K562 (cell line): ENCODE results near the gene ARHGEF1. TPM values are rescaled to one million over a fixed set of nuclear protein-coding genes. Genes with fewer than 3 reads are reported as not detected.
A peak's percentile ranks its signal among the peaks of the same experiment; 100 is the strongest.

Experiments
- ATAC-seq: fragments of 200-7000 bp; cut with Tn5 transposase; 3 replicates; pipeline ENCODE4 v1.9.1; 2020; ENCODE audit warnings: moderate library complexity
- BruUV-seq: library from RNA; stranded (reverse); fragments of 400-500 nt; replicated peaks from 2 replicates; lab custom pipeline; 2021; lab: Mats Ljungman, UMichigan
- CTCF ChIA-PET: fragments of 300-600 bp; formaldehyde crosslinking; extraction: SDS; loops from one replicate; lab custom pipeline; 2021; ENCODE audit warnings: low intra/inter-chr PET ratio; lab: Yijun Ruan, JAX
- POLR2A ChIA-PET: fragments of 300-600, 350-650 bp; sonication (Branson Sonifier 250); formaldehyde crosslinking; extraction: SDS; loops from one replicate; lab custom pipeline; 2021; ENCODE audit warnings: antibody characterized with exemption, inconsistent platforms; lab: Yijun Ruan, JAX
- DNase-seq, 4 experiments: peaks; one replicate each; pipeline versions ENCODE4 v3.0.0 to v3.0.0-alpha.2; 2011 to 2018; ENCODE audit warnings: low spot score in 3 of 4, mixed read lengths in 3 of 4; ENCODE audit errors: extremely low read depth in 1 of 4
- FAIRE-seq: peaks from 2 replicates; lab custom pipeline; 2011; peaks lifted over from hg19 to GRCh38; lab: Jason Lieb, UNC
- H2AFZ ChIP-seq: 2 replicates; pipeline ENCODE4 v1.6.0; 2011; ENCODE audit warnings: low read depth, low read length, control low read depth, inconsistent platforms
- H3K27ac ChIP-seq: fragments of 200-600 bp; 3 replicates; pipeline ENCODE4 v1.8.0; 2011; ENCODE audit warnings: low read depth, mild to moderate bottlenecking, control low read depth, inconsistent platforms, low read length, moderate library complexity, mixed read lengths; ENCODE audit errors: extremely low read depth
- H3K27me3 ChIP-seq, 2 experiments: fragments of 300-600 bp in 1 of 2; 2 replicates in 1 of 2; 3 replicates in 1 of 2; pipeline versions ENCODE4 v1.6.0 to v1.8.0; 2011; ENCODE audit warnings: inconsistent platforms in 2 of 2, low read length in 2 of 2, mild to moderate bottlenecking in 1 of 2, mixed read lengths in 1 of 2, moderate library complexity in 1 of 2; ENCODE audit not compliant: control insufficient read depth in 2 of 2, insufficient read depth in 2 of 2
- H3K36me3 ChIP-seq: fragments of 300-600 bp; 3 replicates; pipeline ENCODE4 v1.8.0; 2011; ENCODE audit warnings: mild to moderate bottlenecking, low read length, inconsistent platforms; ENCODE audit not compliant: control insufficient read depth, insufficient read depth
- H3K4me1 ChIP-seq, 2 experiments: fragments of 200-600 bp in 1 of 2; replicated peaks in 1 of 2; 2 replicates in 1 of 2; 3 replicates in 1 of 2; pipeline versions ENCODE4 v1.5.1 to v1.8.0; 2011; ENCODE audit warnings: inconsistent platforms in 2 of 2, low read length in 2 of 2, mild to moderate bottlenecking in 1 of 2, mixed read lengths in 1 of 2, moderate library complexity in 1 of 2; ENCODE audit not compliant: control insufficient read depth in 2 of 2, insufficient read depth in 2 of 2
- H3K4me2 ChIP-seq: 2 replicates; pipeline ENCODE4 v1.6.1; 2011; ENCODE audit warnings: low read length, control low read depth, inconsistent platforms, mixed read lengths; ENCODE audit not compliant: insufficient read depth
- H3K4me3 ChIP-seq: fragments of 200-600 bp; sonication (generic), shearing (Covaris generic); 2 replicates; pipeline ENCODE4 v1.5.1; 2016; ENCODE audit warnings: control low read depth, inconsistent platforms
- H3K79me2 ChIP-seq: fragments of 200-600 bp; 3 replicates; pipeline ENCODE4 v1.8.0; 2011; ENCODE audit warnings: low read length, inconsistent platforms; ENCODE audit not compliant: control insufficient read depth, insufficient read depth
- H3K9ac ChIP-seq, 2 experiments: 2 replicates each; pipeline versions ENCODE4 v1.6.0 to v1.6.1; 2011; ENCODE audit warnings: low read depth in 2 of 2, low read length in 2 of 2, control low read depth in 1 of 2, inconsistent platforms in 1 of 2, mild to moderate bottlenecking in 1 of 2, mixed read lengths in 1 of 2; ENCODE audit not compliant: insufficient read depth in 1 of 2
- H3K9me1 ChIP-seq: one replicate; pipeline ENCODE4 v1.6.0; 2011; ENCODE audit warnings: inconsistent platforms, mild to moderate bottlenecking, low read length, moderate library complexity; ENCODE audit not compliant: control insufficient read depth, insufficient read depth
- H3K9me3 ChIP-seq: replicated peaks from 2 replicates; pipeline ENCODE4 v1.5.1; 2011; ENCODE audit warnings: low read depth, low read length, inconsistent platforms; ENCODE audit not compliant: control insufficient read depth, insufficient read depth
- H4K20me1 ChIP-seq: replicated peaks from 2 replicates; pipeline ENCODE4 v1.6.1; 2011; ENCODE audit warnings: low read length, inconsistent platforms, mixed read lengths; ENCODE audit not compliant: control insufficient read depth, insufficient read depth
- BCOR ChIP-seq: fragments of 450-650 bp; IDR thresholded peaks from 2 replicates; pipeline ENCODE4 v1.6.1; 2016
- CUX1 ChIP-seq: fragments of 200-800 bp; sonication (Bioruptor generic); IDR thresholded peaks from 2 replicates; pipeline ENCODE4 v1.6.1; 2016; ENCODE audit warnings: missing genetic modification characterization, missing compliant biosample characterization
- EGR1 ChIP-seq: fragments of 450-650 bp; conservative IDR thresholded peaks from 2 replicates; pipeline ENCODE4 v1.6.1; 2017; ENCODE audit warnings: mild to moderate bottlenecking
- ELK1 ChIP-seq: sonication (generic); formaldehyde crosslinking; IDR thresholded peaks from 2 replicates; pipeline ENCODE4 v1.8.1; 2022; ENCODE audit warnings: missing genetic modification reagents
- HDAC1 ChIP-seq, 2 experiments: fragments of 450-650 bp; IDR thresholded peaks; 2 replicates each; pipeline ENCODE4 v1.6.1; 2016 to 2017; ENCODE audit warnings: inconsistent platforms in 1 of 2, mild to moderate bottlenecking in 1 of 2, moderate library complexity in 1 of 2
- HDAC2 ChIP-seq: fragments of 450-650 bp; IDR thresholded peaks from 2 replicates; pipeline ENCODE4 v1.6.1; 2016; ENCODE audit warnings: mild to moderate bottlenecking
- KDM1A ChIP-seq, 2 experiments: fragments of 450-650 bp; IDR thresholded peaks; 2 replicates each; pipeline ENCODE4 v1.6.1; 2016; ENCODE audit warnings: mild to moderate bottlenecking in 2 of 2
- MECOM ChIP-seq: fragments of 250-450 bp; sonication (Bioruptor Pico); IDR thresholded peaks from 2 replicates; pipeline ENCODE4 v1.8.0; 2022; ENCODE audit warnings: inconsistent platforms
- PHF21A ChIP-seq: fragments of 450-650 bp; IDR thresholded peaks from 2 replicates; pipeline ENCODE4 v1.6.1; 2017; ENCODE audit warnings: low read depth, borderline replicate concordance
- RB1 ChIP-seq: fragments of 450-650 bp; IDR thresholded peaks from 2 replicates; pipeline ENCODE4 v1.6.1; 2017; ENCODE audit warnings: low read depth, mild to moderate bottlenecking
- RCOR1 ChIP-seq, 2 experiments: IDR thresholded peaks; 2 replicates each; pipeline ENCODE4 v1.6.1; 2012; ENCODE audit warnings: low read depth in 2 of 2, low read length in 2 of 2, borderline replicate concordance in 1 of 2, improper control_type of control experiment in 1 of 2
- TRIM24 ChIP-seq, 2 experiments: fragments of 450-650 bp; IDR thresholded peaks; 2 replicates each; pipeline ENCODE4 v1.6.1; 2016
- WGBS: fragments of 100-300 bp; shearing (Covaris generic); methylation state at CpG from one replicate; pipeline ENCODE4 v1.1.6; 2016; ENCODE audit warnings: low coverage, mixed read lengths; ENCODE audit not compliant: insufficient coverage; ENCODE audit errors: missing lambda C conversion rate; 5-methylcytosine and 5-hydroxymethylcytosine counted together
- in situ Hi-C: fragments of 300-500 bp; cut with MboI; formaldehyde crosslinking; loops from 4 replicates; pipeline ENCODE4 v1.15.0; 2018; ENCODE audit warnings: inconsistent platforms, mixed read lengths
- intact Hi-C: fragments of 100-400 bp; cut with micrococcal nuclease; formaldehyde crosslinking; loops from 2 replicates; pipeline ENCODE4 v1.14.2; 2022
- polyA plus RNA-seq, 8 experiments: library from polyadenylated mRNA; depleted of rRNA in 4 of 8; stranded (reverse) in 5 of 8; unstranded in 3 of 8; fragments of >200 nt; fragmentation: Nextera tagmentation in 2 of 8; fragmentation: Illumina TruSeq in 1 of 8; extraction: Ambion mirVana in 2 of 8; extraction: Trizol in 1 of 8; gene quantifications; 2 replicates each; pipeline versions ENCODE4 v1.2.1 to v1.2.3, GENCODE V29; 2011 to 2014; ENCODE audit warnings: inconsistent platforms in 1 of 8, missing spikeins in 1 of 8
- total RNA-seq, 7 experiments: library from RNA; depleted of rRNA in 6 of 7; stranded (reverse); fragments of >200 nt in 6 of 7; fragmentation: Illumina TruSeq in 2 of 7; extraction: Trizol in 2 of 7; gene quantifications; 2 replicates each; pipeline versions ENCODE4 v1.2.1 to v1.2.3, GENCODE V29; 2011 to 2021; ENCODE audit warnings: low replicate concordance in 1 of 7

Gene ARHGEF1
- total and polyA plus RNA-seq, 9 of the 15 experiments (the other 6 are each of a cell fraction or from before 2014, with no cell fraction given) = 1.9 to 149 (median 29.8) TPM

- TF ChIP-seq BCOR = peak; percentile 83
- TF ChIP-seq HDAC1 (IDR thresholded peaks at IDR 0.05) = peak in 1 of 2 experiments; percentile 31; a peak in 2 of 4 replicates
- TF ChIP-seq, all 486 proteins: peak for 17
Observed at GRCh38 chr19:41926763-41927496, 43.9 kb downstream of the ARHGEF1 start (continued).

GRCh38 chr19:41927497-41928192 is 44.7 kb downstream of the ARHGEF1 start:
- Histone ChIP-seq H3K9ac (peak overlapping the region in 1 of 2 experiments; percentile 94; a peak in 2 of 4 replicates), H3K9me1 (no peaks in the 10 kb centered on the region), H3K4me3 (peak overlapping the region; percentile 59), H3K4me2 (peak overlapping the region; percentile 98), H3K27me3 (no peaks in the 10 kb centered on the region; a peak in 1 of 5 replicates), H3K9me3 (no peaks in the 10 kb centered on the region), H4K20me1 (no peaks in the 10 kb centered on the region), H3K27ac (no peak overlapping the region), H3K79me2 (peaks cover 8% of the 10 kb centered on the region; the same call in 2 of the 3 replicates), H3K36me3 (no peaks in the 10 kb centered on the region), H3K4me1 (peaks cover 30 to 53% of the 10 kb centered on the region in 2 experiments), H2AFZ (peak overlapping the region; percentile 67; the same call in 1 of the 2 replicates)
- in situ Hi-C loops (no loop called here), intact Hi-C loops (no loop called here)
- no peak for FAIRE-seq
- CTCF ChIA-PET = interaction anchor here (0.6 kb wide), 1 partner anchor 13 kb away, joined by 4 read pairs; no protein-coding TSS in a partner anchor
- POLR2A ChIA-PET = interaction anchor here (0.7 to 1.0 kb wide), 3 partner anchors 9 to 54 kb away, joined by 3 to 4 read pairs (median 3); no protein-coding TSS in a partner anchor
- WGBS = 5% methylated on average over 30 of the region's 43 CpGs
- DNase-seq = peak; percentile 51 to 79 (median 72)
- peak; percentile 16 for ATAC-seq
- no TSS peak for BruUV-seq
- no peak for TF ChIP-seq RB1
- TF ChIP-seq CUX1 (CRISPR knock-in tag) = no peak
- TF ChIP-seq EGR1 = peak; percentile 67
- TF ChIP-seq KDM1A (IDR thresholded peaks at IDR 0.05) = 0 out of 4 replicates have a peak, but pooled peaks of 1 of the 2 experiments have one; percentile 12
- TF ChIP-seq MECOM = no peak
- no peak for TF ChIP-seq RCOR1 (IDR thresholded peaks at IDR 0.05; ENCODE audit: borderline replicate concordance in 1 of 2, low read depth in 2 of 2, low read length in 2 of 2)
- TF ChIP-seq PHF21A = peak; percentile 22; the same call in 1 of the 2 replicates
- TF ChIP-seq ELK1 (CRISPR knock-in tag) = no peak
- TF ChIP-seq TRIM24 (IDR thresholded peaks at IDR 0.05) = no peak
- no peak for TF ChIP-seq HDAC2
